ENCODE results near the gene IFNGR2.

GRCh38 chr21:33396951-33397350 lies 6.3 kb upstream of the IFNGR2 start:
- TF ChIP-seq RAD21 (IDR thresholded peaks at IDR 0.05; ENCODE audit: low read length) (no peak), CTCF (conservative IDR thresholded peaks at IDR 0.05; ENCODE audit: low read depth, low read length) (no peak), SMC3 (IDR thresholded peaks at IDR 0.05; ENCODE audit: low read depth, low read length) (no peak), BHLHE40 (IDR thresholded peaks at IDR 0.05; ENCODE audit: low read depth, low read length) (no peak), POLR2A (IDR thresholded peaks at IDR 0.05; ENCODE audit: low read depth, low read length) (no peak), CEBPB (IDR thresholded peaks at IDR 0.05; ENCODE audit: low read depth, low read length) (0 out of 2 replicates have a peak, but pooled peaks have one; percentile 36), RCOR1 (IDR thresholded peaks at IDR 0.05; ENCODE audit: insufficient replicate concordance, low read length) (no peak), MAFK (IDR thresholded peaks at IDR 0.05; ENCODE audit: low read depth, low read length) (no peak), MXI1 (IDR thresholded peaks at IDR 0.05; ENCODE audit: borderline replicate concordance, low read depth, low read length) (no peak), USF2 (IDR thresholded peaks at IDR 0.05; ENCODE audit: low read depth, low read length) (no peak), FOS (IDR thresholded peaks at IDR 0.05; ENCODE audit: low read depth, low read length) (no peak), NFE2L2 (IDR thresholded peaks at IDR 0.05; ENCODE audit: low read depth, low read length) (no peak), RFX5 (IDR thresholded peaks at IDR 0.05; ENCODE audit: low read depth, low read length) (0 out of 2 replicates have a peak, but pooled peaks have one; percentile 20), CHD1 (IDR thresholded peaks at IDR 0.05; ENCODE audit: low read depth, low read length) (no peak)
